ENCODE measurements around the gene F2R. TPM values are rescaled to one million over a fixed set of nuclear protein-coding genes. Genes with fewer than 3 reads are reported as not detected.

F2R gene
- total and polyA plus RNA-seq, 2 experiments from 2014 or later: 15.0 to 26.0 TPM

- no peak overlapping the region for H3K4me3 ChIP-seq
- no peaks in the 10 kb centered on the region for H3F3A ChIP-seq (replicated peaks; ENCODE audit: low read depth)
- TF ChIP-seq ZNF114 (CRISPR knock-in tag; IDR thresholded peaks at IDR 0.05) (no peak), STAT1 (IDR thresholded peaks at IDR 0.05; ENCODE audit: unreplicated experiment) (no peak), POLR2AphosphoS5 (IDR thresholded peaks at IDR 0.05; ENCODE audit: low read depth) (no peak), ETS1 (IDR thresholded peaks at IDR 0.05) (no peak), CREB1 (CRISPR knock-in tag; IDR thresholded peaks at IDR 0.05; ENCODE audit: low read depth) (no peak)
- Mint-ChIP-seq H3K4me3 (no peak overlapping the region), H3K27ac (no peak overlapping the region), H3K9me3 (no peaks in the 10 kb centered on the region), H3K4me1 (peaks cover 7% of the 10 kb centered on the region; the same call in 2 of the 3 replicates), H3K27me3 (ENCODE audit: insufficient read depth, low read depth, poor library complexity) (peaks cover under 1% of the 10 kb centered on the region), H3K36me3 (ENCODE audit: low read depth) (no peaks in the 10 kb centered on the region)
- H3K36me3 ChIP-seq (ENCODE audit: insufficient read depth): no peaks in the 10 kb centered on the region
- DNase-seq (ENCODE audit: low spot score) (no peak), ATAC-seq (no peak)
- no peaks in the 10 kb centered on the region for H3K4me1 ChIP-seq (ENCODE audit: insufficient read depth)
- no peak overlapping the region for H3K27ac ChIP-seq (ENCODE audit: low read depth)
- H3K9me2 ChIP-seq (ENCODE audit: insufficient read depth): peaks cover 3% of the 10 kb centered on the region; the same call in 1 of the 2 replicates
- H3K79me2 ChIP-seq (replicated peaks; ENCODE audit: insufficient read depth): no peaks in the 10 kb centered on the region
- no peaks in the 10 kb centered on the region for H4K20me1 ChIP-seq (replicated peaks; ENCODE audit: insufficient read depth)
- no peak overlapping the region for H2AFZ ChIP-seq
- H3K27me3 ChIP-seq (ENCODE audit: insufficient read depth): no peaks in the 10 kb centered on the region
- no peak overlapping the region for H3K4me2 ChIP-seq
Observed at GRCh38 chr5:76745670-76746069, 29.7 kb downstream of the F2R start.

- H3K9me3 Mint-ChIP-seq: no peaks in the 10 kb centered on the region
- ATAC-seq: no peak
- Histone ChIP-seq H2AFZ (no peak overlapping the region), H3K36me3 (ENCODE audit: insufficient read depth) (no peaks in the 10 kb centered on the region), H3F3A (replicated peaks; ENCODE audit: low read depth) (no peaks in the 10 kb centered on the region), H3K9me2 (ENCODE audit: insufficient read depth) (0 out of 2 replicates have a peak, but pooled peaks cover 3% of the 10 kb centered on the region), H3K4me2 (no peak overlapping the region), H3K27ac (ENCODE audit: low read depth) (no peak overlapping the region), H3K4me3 (no peak overlapping the region), H4K20me1 (replicated peaks; ENCODE audit: insufficient read depth) (no peaks in the 10 kb centered on the region), H3K79me2 (replicated peaks; ENCODE audit: insufficient read depth) (no peaks in the 10 kb centered on the region), H3K27me3 (ENCODE audit: insufficient read depth) (no peaks in the 10 kb centered on the region), H3K4me1 (ENCODE audit: insufficient read depth) (no peaks in the 10 kb centered on the region)
- no peak for DNase-seq (ENCODE audit: low spot score)
- H3K27ac Mint-ChIP-seq: no peak overlapping the region
- H3K4me1 Mint-ChIP-seq: peaks cover 7% of the 10 kb centered on the region; the same call in 2 of the 3 replicates
- H3K4me3 Mint-ChIP-seq: no peak overlapping the region
- no peak for TF ChIP-seq ZNF114 (CRISPR knock-in tag; IDR thresholded peaks at IDR 0.05)
- TF ChIP-seq, protein P1, sequence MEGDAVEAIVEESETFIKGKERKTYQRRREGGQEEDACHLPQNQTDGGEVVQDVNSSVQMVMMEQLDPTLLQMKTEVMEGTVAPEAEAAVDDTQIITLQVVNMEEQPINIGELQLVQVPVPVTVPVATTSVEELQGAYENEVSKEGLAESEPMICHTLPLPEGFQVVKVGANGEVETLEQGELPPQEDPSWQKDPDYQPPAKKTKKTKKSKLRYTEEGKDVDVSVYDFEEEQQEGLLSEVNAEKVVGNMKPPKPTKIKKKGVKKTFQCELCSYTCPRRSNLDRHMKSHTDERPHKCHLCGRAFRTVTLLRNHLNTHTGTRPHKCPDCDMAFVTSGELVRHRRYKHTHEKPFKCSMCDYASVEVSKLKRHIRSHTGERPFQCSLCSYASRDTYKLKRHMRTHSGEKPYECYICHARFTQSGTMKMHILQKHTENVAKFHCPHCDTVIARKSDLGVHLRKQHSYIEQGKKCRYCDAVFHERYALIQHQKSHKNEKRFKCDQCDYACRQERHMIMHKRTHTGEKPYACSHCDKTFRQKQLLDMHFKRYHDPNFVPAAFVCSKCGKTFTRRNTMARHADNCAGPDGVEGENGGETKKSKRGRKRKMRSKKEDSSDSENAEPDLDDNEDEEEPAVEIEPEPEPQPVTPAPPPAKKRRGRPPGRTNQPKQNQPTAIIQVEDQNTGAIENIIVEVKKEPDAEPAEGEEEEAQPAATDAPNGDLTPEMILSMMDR (conservative IDR thresholded peaks at IDR 0.05; ENCODE audit: low read depth in 2 of 2): 0 out of 4 replicates have a peak, but pooled peaks of 1 of the 2 experiments have one; percentile 11
- TF ChIP-seq STAT1 (IDR thresholded peaks at IDR 0.05; ENCODE audit: unreplicated experiment): no peak
- TF ChIP-seq, protein P2, sequence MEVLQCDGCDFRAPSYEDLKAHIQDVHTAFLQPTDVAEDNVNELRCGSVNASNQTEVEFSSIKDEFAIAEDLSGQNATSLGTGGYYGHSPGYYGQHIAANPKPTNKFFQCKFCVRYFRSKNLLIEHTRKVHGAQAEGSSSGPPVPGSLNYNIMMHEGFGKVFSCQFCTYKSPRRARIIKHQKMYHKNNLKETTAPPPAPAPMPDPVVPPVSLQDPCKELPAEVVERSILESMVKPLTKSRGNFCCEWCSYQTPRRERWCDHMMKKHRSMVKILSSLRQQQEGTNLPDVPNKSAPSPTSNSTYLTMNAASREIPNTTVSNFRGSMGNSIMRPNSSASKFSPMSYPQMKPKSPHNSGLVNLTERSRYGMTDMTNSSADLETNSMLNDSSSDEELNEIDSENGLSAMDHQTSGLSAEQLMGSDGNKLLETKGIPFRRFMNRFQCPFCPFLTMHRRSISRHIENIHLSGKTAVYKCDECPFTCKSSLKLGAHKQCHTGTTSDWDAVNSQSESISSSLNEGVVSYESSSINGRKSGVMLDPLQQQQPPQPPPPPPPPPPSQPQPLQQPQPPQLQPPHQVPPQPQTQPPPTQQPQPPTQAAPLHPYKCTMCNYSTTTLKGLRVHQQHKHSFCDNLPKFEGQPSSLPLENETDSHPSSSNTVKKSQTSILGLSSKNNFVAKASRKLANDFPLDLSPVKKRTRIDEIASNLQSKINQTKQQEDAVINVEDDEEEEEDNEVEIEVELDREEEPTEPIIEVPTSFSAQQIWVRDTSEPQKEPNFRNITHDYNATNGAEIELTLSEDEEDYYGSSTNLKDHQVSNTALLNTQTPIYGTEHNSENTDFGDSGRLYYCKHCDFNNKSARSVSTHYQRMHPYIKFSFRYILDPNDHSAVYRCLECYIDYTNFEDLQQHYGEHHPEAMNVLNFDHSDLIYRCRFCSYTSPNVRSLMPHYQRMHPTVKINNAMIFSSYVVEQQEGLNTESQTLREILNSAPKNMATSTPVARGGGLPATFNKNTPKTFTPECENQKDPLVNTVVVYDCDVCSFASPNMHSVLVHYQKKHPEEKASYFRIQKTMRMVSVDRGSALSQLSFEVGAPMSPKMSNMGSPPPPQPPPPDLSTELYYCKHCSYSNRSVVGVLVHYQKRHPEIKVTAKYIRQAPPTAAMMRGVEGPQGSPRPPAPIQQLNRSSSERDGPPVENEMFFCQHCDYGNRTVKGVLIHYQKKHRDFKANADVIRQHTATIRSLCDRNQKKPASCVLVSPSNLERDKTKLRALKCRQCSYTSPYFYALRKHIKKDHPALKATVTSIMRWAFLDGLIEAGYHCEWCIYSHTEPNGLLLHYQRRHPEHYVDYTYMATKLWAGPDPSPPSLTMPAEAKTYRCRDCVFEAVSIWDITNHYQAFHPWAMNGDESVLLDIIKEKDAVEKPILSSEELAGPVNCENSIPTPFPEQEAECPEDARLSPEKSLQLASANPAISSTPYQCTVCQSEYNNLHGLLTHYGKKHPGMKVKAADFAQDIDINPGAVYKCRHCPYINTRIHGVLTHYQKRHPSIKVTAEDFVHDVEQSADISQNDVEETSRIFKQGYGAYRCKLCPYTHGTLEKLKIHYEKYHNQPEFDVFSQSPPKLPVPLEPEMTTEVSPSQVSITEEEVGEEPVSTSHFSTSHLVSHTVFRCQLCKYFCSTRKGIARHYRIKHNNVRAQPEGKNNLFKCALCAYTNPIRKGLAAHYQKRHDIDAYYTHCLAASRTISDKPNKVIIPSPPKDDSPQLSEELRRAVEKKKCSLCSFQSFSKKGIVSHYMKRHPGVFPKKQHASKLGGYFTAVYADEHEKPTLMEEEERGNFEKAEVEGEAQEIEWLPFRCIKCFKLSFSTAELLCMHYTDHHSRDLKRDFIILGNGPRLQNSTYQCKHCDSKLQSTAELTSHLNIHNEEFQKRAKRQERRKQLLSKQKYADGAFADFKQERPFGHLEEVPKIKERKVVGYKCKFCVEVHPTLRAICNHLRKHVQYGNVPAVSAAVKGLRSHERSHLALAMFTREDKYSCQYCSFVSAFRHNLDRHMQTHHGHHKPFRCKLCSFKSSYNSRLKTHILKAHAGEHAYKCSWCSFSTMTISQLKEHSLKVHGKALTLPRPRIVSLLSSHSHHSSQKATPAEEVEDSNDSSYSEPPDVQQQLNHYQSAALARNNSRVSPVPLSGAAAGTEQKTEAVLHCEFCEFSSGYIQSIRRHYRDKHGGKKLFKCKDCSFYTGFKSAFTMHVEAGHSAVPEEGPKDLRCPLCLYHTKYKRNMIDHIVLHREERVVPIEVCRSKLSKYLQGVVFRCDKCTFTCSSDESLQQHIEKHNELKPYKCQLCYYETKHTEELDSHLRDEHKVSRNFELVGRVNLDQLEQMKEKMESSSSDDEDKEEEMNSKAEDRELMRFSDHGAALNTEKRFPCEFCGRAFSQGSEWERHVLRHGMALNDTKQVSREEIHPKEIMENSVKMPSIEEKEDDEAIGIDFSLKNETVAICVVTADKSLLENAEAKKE (CRISPR knock-in tag; IDR thresholded peaks at IDR 0.05): no peak
- no peak for TF ChIP-seq REST (IDR thresholded peaks at IDR 0.05; ENCODE audit: unreplicated experiment)
- H3K36me3 Mint-ChIP-seq (ENCODE audit: low read depth): no peaks in the 10 kb centered on the region
- H3K27me3 Mint-ChIP-seq (ENCODE audit: insufficient read depth, low read depth, poor library complexity): no peaks in the 10 kb centered on the region
Observed at GRCh38 chr5:76746677-76747076, 30.8 kb downstream of the F2R start.
